GM12878 (cell line): ENCODE results near the gene PSAT1. TPM values are rescaled to one million over a fixed set of nuclear protein-coding genes. Genes with fewer than 3 reads are reported as not detected.
"Not testable (repeated sequence)": the region's sequence is repeated elsewhere in the genome, so short reads cannot be mapped to it uniquely, and the experiment has no call there.

Experiments
- ATAC-seq: fragments of 200-7000 bp; cut with Tn5 transposase; 3 replicates; pipeline ENCODE4 v1.9.1; 2020; ENCODE audit warnings: mild to moderate bottlenecking, moderate library complexity
- BruUV-seq: library from RNA; stranded (reverse); fragments of 400-500 nt; replicated peaks from 2 replicates; lab custom pipeline; 2021; lab: Mats Ljungman, UMichigan
- CTCF ChIA-PET: fragments of 300-600 bp; sonication (Branson Sonifier 250); formaldehyde crosslinking; extraction: SDS; loops from one replicate; lab custom pipeline; 2021; ENCODE audit warnings: inconsistent platforms; lab: Yijun Ruan, JAX
- POLR2A ChIA-PET: fragments of 350-600 bp; formaldehyde crosslinking; extraction: SDS; loops from one replicate; lab custom pipeline; 2021; ENCODE audit warnings: inconsistent platforms; lab: Charles Lee
- RAD21 ChIA-PET: fragments of 300-600 bp; sonication (Branson Sonifier 250); formaldehyde crosslinking; loops from one replicate; lab custom pipeline; 2023; ENCODE audit warnings: antibody characterized with exemption; ENCODE audit not compliant: unreplicated experiment; lab: Charles Lee
- SMC1A ChIA-PET: fragments of 300-600 bp; sonication (Branson Sonifier 250); formaldehyde crosslinking; loops from one replicate; lab custom pipeline; 2023; ENCODE audit not compliant: unreplicated experiment, uncharacterized antibody; lab: Charles Lee
- DNase-seq: peaks from one replicate; pipeline ENCODE4 v3.0.0-alpha.2; 2011; ENCODE audit warnings: low read depth, low spot score
- FAIRE-seq: peaks from 3 replicates; lab custom pipeline; 2011; peaks lifted over from hg19 to GRCh38; lab: Jason Lieb, UNC
- H2AFZ ChIP-seq: 2 replicates; pipeline ENCODE4 v1.6.0; 2011; ENCODE audit warnings: low read depth, low read length, control low read depth; ENCODE audit not compliant: control insufficient read depth
- H3K27ac ChIP-seq: 2 replicates; pipeline ENCODE4 v1.5.1; 2011; ENCODE audit warnings: control low read depth; ENCODE audit not compliant: control insufficient read depth, insufficient read depth
- H3K27me3 ChIP-seq, 2 experiments: replicated peaks in 1 of 2; 2 replicates each; pipeline versions ENCODE4 v1.6.0 to v1.6.1; 2011; ENCODE audit warnings: low read length in 1 of 2; ENCODE audit not compliant: control insufficient read depth in 2 of 2, insufficient read depth in 2 of 2
- H3K36me3 ChIP-seq, 2 experiments: 2 replicates each; pipeline ENCODE4 v1.5.1; 2011; ENCODE audit warnings: low read length in 1 of 2; ENCODE audit not compliant: control insufficient read depth in 2 of 2, insufficient read depth in 2 of 2
- H3K4me1 ChIP-seq: 2 replicates; pipeline ENCODE4 v1.6.1; 2011; ENCODE audit warnings: mild to moderate bottlenecking, low read length, moderate library complexity, mixed read lengths; ENCODE audit not compliant: control insufficient read depth, insufficient read depth
- H3K4me2 ChIP-seq: 2 replicates; pipeline ENCODE4 v1.6.0; 2011; ENCODE audit warnings: control low read depth; ENCODE audit not compliant: control insufficient read depth, insufficient read depth
- H3K4me3 ChIP-seq: fragments of 200-600 bp; sonication (generic); 2 replicates; pipeline ENCODE4 v1.5.1; 2016
- H3K79me2 ChIP-seq: 2 replicates; pipeline ENCODE4 v1.6.0; 2011; ENCODE audit warnings: low read length; ENCODE audit not compliant: control insufficient read depth, insufficient read depth
- H3K9ac ChIP-seq: 2 replicates; pipeline ENCODE4 v1.8.0; 2011; ENCODE audit warnings: low read length, control low read depth, mixed read lengths; ENCODE audit not compliant: control insufficient read depth, insufficient read depth
- H3K9me3 ChIP-seq: replicated peaks from 3 replicates; pipeline ENCODE4 v1.5.1; 2011; ENCODE audit warnings: mild to moderate bottlenecking, low read length; ENCODE audit not compliant: control insufficient read depth, insufficient read depth
- H4K20me1 ChIP-seq: 2 replicates; pipeline ENCODE4 v1.6.0; 2011; ENCODE audit not compliant: control insufficient read depth, insufficient read depth
- FOXK2 ChIP-seq: fragments of 450-650 bp; IDR thresholded peaks from 2 replicates; pipeline ENCODE4 v1.6.1; 2017; ENCODE audit warnings: mild to moderate bottlenecking, moderate library complexity
- RAD21 ChIP-seq: IDR thresholded peaks from 2 replicates; pipeline ENCODE4 v1.6.1; 2011; ENCODE audit warnings: mild to moderate bottlenecking, low read depth, low read length, moderate library complexity; ENCODE audit not compliant: insufficient read depth
- TAF1 ChIP-seq: IDR thresholded peaks from 2 replicates; pipeline ENCODE4 v1.6.1; 2011; ENCODE audit warnings: mild to moderate bottlenecking, low read depth, low read length, borderline replicate concordance
- WGBS: methylation state at CpG from one replicate; pipeline ENCODE4 v1.1.6; 2016; ENCODE audit warnings: low lambda C conversion rate; ENCODE audit not compliant: insufficient replicate concordance, insufficient coverage; ENCODE audit errors: missing lambda C conversion rate; 5-methylcytosine and 5-hydroxymethylcytosine counted together
- in situ Hi-C: fragments of 300-500 bp; cut with MboI; formaldehyde crosslinking; loops from 9 replicates; pipeline ENCODE4 v1.14.3; 2018; ENCODE audit warnings: mixed read lengths
- intact Hi-C: fragments of 100-400 bp; cut with micrococcal nuclease; formaldehyde crosslinking; loops from one replicate; pipeline ENCODE4 v1.14.2; 2022; ENCODE audit not compliant: unreplicated experiment
- polyA plus RNA-seq, 11 experiments: library from polyadenylated mRNA; depleted of rRNA in 4 of 11; unstranded in 6 of 11; stranded (reverse) in 5 of 11; fragments of >200 nt; fragmentation: Nextera tagmentation in 4 of 11; fragmentation: Illumina TruSeq in 1 of 11; extraction: Ambion mirVana in 4 of 11; extraction: Trizol in 1 of 11; gene quantifications; 1 replicate in 1 of 11; 2 replicates in 10 of 11; pipeline versions ENCODE4 v1.2.1 to v1.2.3, GENCODE V29; 2011 to 2016; ENCODE audit warnings: inconsistent platforms in 2 of 11, missing spikeins in 2 of 11, low read depth in 1 of 11
- total RNA-seq, 4 experiments: library from RNA; depleted of rRNA in 3 of 4; stranded (reverse); fragments of >200 nt in 3 of 4; fragmentation: Illumina TruSeq in 1 of 4; extraction: Trizol in 1 of 4; gene quantifications; 2 replicates each; pipeline versions ENCODE4 v1.2.1 to v1.2.3, GENCODE V29; 2013 to 2021
- TF ChIP-seq, protein P1 (sequence below): fragments of 450-650 bp; formaldehyde crosslinking; IDR thresholded peaks from 2 replicates; pipeline ENCODE4 v1.5.0; 2022; ENCODE audit warnings: mild to moderate bottlenecking, missing genetic modification characterization

Gene PSAT1
- total and polyA plus RNA-seq, 10 of the 15 experiments (the other 5 are each of a cell fraction or from before 2014, with no cell fraction given): 35.1 to 126 (median 51.9) TPM

DNA sequence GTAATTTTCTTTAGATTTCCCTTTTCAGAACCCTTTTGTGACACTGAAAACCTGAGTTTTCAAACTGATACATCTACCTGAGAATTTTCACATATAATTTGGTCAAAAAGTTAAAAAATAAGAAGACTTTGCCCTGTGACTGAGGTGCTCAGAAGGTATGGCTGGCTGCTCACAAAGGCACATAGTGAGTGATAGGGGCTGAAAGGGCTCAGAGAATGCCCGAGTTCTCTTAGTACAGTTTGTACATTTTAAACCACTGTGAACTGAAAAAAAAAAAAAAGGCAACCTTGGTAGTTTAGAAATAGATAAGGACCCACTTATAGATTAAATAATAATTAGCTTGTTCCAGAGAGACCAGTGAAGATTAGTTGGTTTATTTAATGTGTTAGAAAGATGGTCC is 18.1 kb upstream of the PSAT1 start (continued):
- TF ChIP-seq, protein P1, sequence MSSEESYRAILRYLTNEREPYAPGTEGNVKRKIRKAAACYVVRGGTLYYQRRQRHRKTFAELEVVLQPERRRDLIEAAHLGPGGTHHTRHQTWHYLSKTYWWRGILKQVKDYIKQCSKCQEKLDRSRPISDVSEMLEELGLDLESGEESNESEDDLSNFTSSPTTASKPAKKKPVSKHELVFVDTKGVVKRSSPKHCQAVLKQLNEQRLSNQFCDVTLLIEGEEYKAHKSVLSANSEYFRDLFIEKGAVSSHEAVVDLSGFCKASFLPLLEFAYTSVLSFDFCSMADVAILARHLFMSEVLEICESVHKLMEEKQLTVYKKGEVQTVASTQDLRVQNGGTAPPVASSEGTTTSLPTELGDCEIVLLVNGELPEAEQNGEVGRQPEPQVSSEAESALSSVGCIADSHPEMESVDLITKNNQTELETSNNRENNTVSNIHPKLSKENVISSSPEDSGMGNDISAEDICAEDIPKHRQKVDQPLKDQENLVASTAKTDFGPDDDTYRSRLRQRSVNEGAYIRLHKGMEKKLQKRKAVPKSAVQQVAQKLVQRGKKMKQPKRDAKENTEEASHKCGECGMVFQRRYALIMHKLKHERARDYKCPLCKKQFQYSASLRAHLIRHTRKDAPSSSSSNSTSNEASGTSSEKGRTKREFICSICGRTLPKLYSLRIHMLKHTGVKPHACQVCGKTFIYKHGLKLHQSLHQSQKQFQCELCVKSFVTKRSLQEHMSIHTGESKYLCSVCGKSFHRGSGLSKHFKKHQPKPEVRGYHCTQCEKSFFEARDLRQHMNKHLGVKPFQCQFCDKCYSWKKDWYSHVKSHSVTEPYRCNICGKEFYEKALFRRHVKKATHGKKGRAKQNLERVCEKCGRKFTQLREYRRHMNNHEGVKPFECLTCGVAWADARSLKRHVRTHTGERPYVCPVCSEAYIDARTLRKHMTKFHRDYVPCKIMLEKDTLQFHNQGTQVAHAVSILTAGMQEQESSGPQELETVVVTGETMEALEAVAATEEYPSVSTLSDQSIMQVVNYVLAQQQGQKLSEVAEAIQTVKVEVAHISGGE (CRISPR knock-in tag): no peak

GRCh38 chr9:78280982-78281668 is 15.8 kb upstream of the PSAT1 start:
- no peak overlapping the region for H3K4me3 ChIP-seq
- SMC1A ChIA-PET: no interaction called here
- H3K79me2 ChIP-seq: no peaks in the 10 kb centered on the region
- no TSS peak for BruUV-seq
- H3K27me3 ChIP-seq: no peaks in the 10 kb centered on the region
- FAIRE-seq: no peak
- POLR2A ChIA-PET: no interaction called here
- intact Hi-C loops (no loop called here), in situ Hi-C loops (no loop called here)
- no peaks in the 10 kb centered on the region for H3K4me1 ChIP-seq
- H3K9ac ChIP-seq: no peak overlapping the region
- CTCF ChIA-PET: no interaction called here
- TF ChIP-seq TAF1 (no peak), FOXK2 (no peak), RAD21 (no peak)
- no peaks in the 10 kb centered on the region for H4K20me1 ChIP-seq
- WGBS: 82% methylated on average over 3 of the region's 3 CpGs
- no peak overlapping the region for H3K27ac ChIP-seq
- H3K4me2 ChIP-seq: no peak overlapping the region
- H3K36me3 ChIP-seq: no peaks in the 10 kb centered on the region
- no peak overlapping the region for H2AFZ ChIP-seq
- RAD21 ChIA-PET: no interaction called here
- H3K9me3 ChIP-seq: no peaks in the 10 kb centered on the region
- no peak for DNase-seq
- no peak for ATAC-seq

- H3K4me1 ChIP-seq: not testable (repeated sequence)
Measured at GRCh38 chr9:78284181-78284580, 12.7 kb upstream of the PSAT1 start.

More at GRCh38 chr9:78284181-78284580, 12.7 kb upstream of the PSAT1 start:
- BruUV-seq, H4K20me1 ChIP-seq, H3K9me3 ChIP-seq, H3K79me2 ChIP-seq, H3K27ac ChIP-seq, H3K36me3 ChIP-seq, H2AFZ ChIP-seq, H3K27me3 ChIP-seq, intact Hi-C loops, RAD21 ChIA-PET, DNase-seq, ATAC-seq, POLR2A ChIA-PET, H3K4me3 ChIP-seq, FAIRE-seq, in situ Hi-C loops, H3K4me2 ChIP-seq, H3K9ac ChIP-seq: not testable (repeated sequence)
- WGBS: 19% methylated on average over 4 of the region's 4 CpGs
- CTCF ChIA-PET: interaction anchor here (1.2 kb wide), 1 partner anchor 16 kb away, joined by 3 read pairs; no protein-coding TSS in a partner anchor
- SMC1A ChIA-PET: interaction anchor here (0.9 kb wide), 1 partner anchor 40 kb away, joined by 3 read pairs; no protein-coding TSS in a partner anchor
